Cardiac septum (tissue), 1 donor: ENCODE measurements around the gene FBXO15. TPM values are rescaled to one million over a fixed set of nuclear protein-coding genes. Genes with fewer than 3 reads are reported as not detected.
A peak's percentile ranks its signal among the peaks of the same experiment; 100 is the strongest.

Experiments used
- DNase-seq: peaks from one replicate; pipeline ENCODE4 v3.0.0-alpha.2; 2020; ENCODE audit warnings: low spot score
- intact Hi-C: fragments of 100-400 bp; cut with DNase I; formaldehyde crosslinking; loops from one replicate; pipeline ENCODE4 v1.14.0; 2022
- long read RNA-seq: library from polyadenylated mRNA; unstranded; transcript quantifications from one replicate; pipeline ENCODE4 v2.0.0, GENCODE V29; 2021
- total RNA-seq: library from RNA; stranded (reverse); fragmentation: NEBNext Ultra II Directional; extraction: Animal tissue kit (Norgen Biotek cat#: 25700); gene quantifications from one replicate; pipeline ENCODE4 v1.2.1, GENCODE V29; 2021
- donor health status: DM: no; HTN: no; CAD: no.

FBXO15 gene
- total RNA-seq = 0.51 TPM
- long read RNA-seq = 0 reads

GRCh38 chr18:74147779-74148542 lies at the start of gene FBXO15, which contains the start of gene TIMM21:
TSS of gene FBXO15 (minus strand) at chr18:74147834. CDS start at chr18:74147785, 49 bp downstream.
TSS of gene TIMM21 (plus strand) at chr18:74148523. CDS start at chr18:74148809, 286 bp downstream.
- intact Hi-C loops = loop anchor here (2.0 kb wide), 1 partner anchor 349 kb away; the partner anchor contains the start of gene CNDP2
- DNase-seq = peak; percentile 97

GRCh38 chr18:74196220-74197119 lies 48.8 kb upstream of the FBXO15 start:
- no peak for DNase-seq
- intact Hi-C loops = loop anchor here (2.0 to 5.0 kb wide), 2 partner anchors 146 to 296 kb away; no protein-coding TSS in a partner anchor

- intact Hi-C loops = loop anchor here (5.0 kb wide), 1 partner anchor 298 kb away; no protein-coding TSS in a partner anchor
- no peak for DNase-seq
Measured at GRCh38 chr18:74194691-74195090, 47.1 kb upstream of the FBXO15 start.

GRCh38 chr18:74191577-74191976 lies 43.9 kb upstream of the FBXO15 start:
- intact Hi-C loops = no loop called here
- no peak for DNase-seq

- intact Hi-C loops = no loop called here
Measured at GRCh38 chr18:74190086-74190485, 42.5 kb upstream of the FBXO15 start.

GRCh38 chr18:74186661-74187060 lies 39.0 kb upstream of the FBXO15 start:
- intact Hi-C loops = no loop called here
- DNase-seq = peak; percentile 66

More at GRCh38 chr18:74190086-74190485, 42.5 kb upstream of the FBXO15 start:
- no peak for DNase-seq

- peak; percentile 20 for DNase-seq
- intact Hi-C loops = no loop called here
Measured at GRCh38 chr18:74185860-74186259, 38.2 kb upstream of the FBXO15 start.

GRCh38 chr18:74184875-74185274 lies 37.2 kb upstream of the FBXO15 start:
- intact Hi-C loops = no loop called here
- DNase-seq = no peak

- intact Hi-C loops = no loop called here
- DNase-seq = no peak
Measured at GRCh38 chr18:74183130-74183529, 35.5 kb upstream of the FBXO15 start.

GRCh38 chr18:74182335-74182734 lies 34.7 kb upstream of the FBXO15 start:
- intact Hi-C loops = no loop called here
- DNase-seq = peak; percentile 36

GRCh38 chr18:74179623-74180199 lies 32.1 kb upstream of the FBXO15 start:
- DNase-seq = peak; percentile 56
- intact Hi-C loops = no loop called here

- intact Hi-C loops = no loop called here
- no peak for DNase-seq
Measured at GRCh38 chr18:74178884-74179283, 31.2 kb upstream of the FBXO15 start.

- DNase-seq = no peak
- intact Hi-C loops = no loop called here
Measured at GRCh38 chr18:74175658-74176057, 28.0 kb upstream of the FBXO15 start.

- intact Hi-C loops = no loop called here
- DNase-seq = no peak
Measured at GRCh38 chr18:74173434-74173750, 25.8 kb upstream of the FBXO15 start.

GRCh38 chr18:74172697-74173433 lies 25.2 kb upstream of the FBXO15 start:
- no peak for DNase-seq
- intact Hi-C loops = no loop called here

- intact Hi-C loops = no loop called here
- DNase-seq = no peak
Measured at GRCh38 chr18:74171910-74172606, 24.4 kb upstream of the FBXO15 start.

GRCh38 chr18:74166386-74166785 lies 18.8 kb upstream of the FBXO15 start:
- intact Hi-C loops = no loop called here
- no peak for DNase-seq

GRCh38 chr18:74163019-74163660 lies 15.5 kb upstream of the FBXO15 start:
- no peak for DNase-seq
- intact Hi-C loops = no loop called here
